Activated T-cell treated with anti-CD3 and anti-CD28 coated beads, Interleukin-2, amount 50 U/mL, for 24 hours (primary cell): ENCODE results near the gene TMEM217.
A peak's percentile ranks its signal among the peaks of the same experiment; 100 is the strongest.

ENCODE experiments used
- DNase-seq: peaks from one replicate; pipeline ENCODE4 v3.0.0-alpha.2; 2020
- H3K27ac Mint-ChIP-seq: 2 replicates; pipeline ENCODE4 v1.8.0; 2020; ENCODE audit warnings: mild to moderate bottlenecking, mixed read lengths
- H3K27me3 Mint-ChIP-seq: 2 replicates; pipeline ENCODE4 v1.8.0; 2020; ENCODE audit warnings: mixed read lengths
- H3K36me3 Mint-ChIP-seq: 2 replicates; pipeline ENCODE4 v1.8.0; 2020; ENCODE audit warnings: low read depth, mixed read lengths
- H3K4me1 Mint-ChIP-seq: 2 replicates; pipeline ENCODE4 v1.8.0; 2020; ENCODE audit warnings: low read depth, mixed read lengths
- H3K4me3 Mint-ChIP-seq: 2 replicates; pipeline ENCODE4 v1.8.0; 2020; ENCODE audit warnings: mild to moderate bottlenecking, moderate library complexity, mixed read lengths
- H3K9me3 Mint-ChIP-seq: 2 replicates; pipeline ENCODE4 v1.8.0; 2020; ENCODE audit warnings: mixed read lengths

Gene TMEM217

GRCh38 chr6:37222125-37222967 is 35.6 kb downstream of the TMEM217 start:
- Mint-ChIP-seq H3K36me3 (no peaks in the 10 kb centered on the region), H3K4me1 (peaks cover 17% of the 10 kb centered on the region), H3K27me3 (no peaks in the 10 kb centered on the region), H3K9me3 (no peaks in the 10 kb centered on the region), H3K4me3 (peak overlapping the region; percentile 78), H3K27ac (peak overlapping the region; percentile 41)
- DNase-seq: peak; percentile 81

- Mint-ChIP-seq H3K4me3 (peak overlapping the region; percentile 78), H3K9me3 (no peaks in the 10 kb centered on the region), H3K36me3 (no peaks in the 10 kb centered on the region), H3K27me3 (no peaks in the 10 kb centered on the region), H3K27ac (peak overlapping the region; percentile 41), H3K4me1 (peaks cover 19% of the 10 kb centered on the region)
- no peak for DNase-seq
Measured at GRCh38 chr6:37221585-37222124, 36.3 kb downstream of the TMEM217 start.

GRCh38 chr6:37218511-37218910 is 39.4 kb downstream of the TMEM217 start:
- peaks cover 19% of the 10 kb centered on the region for H3K4me1 Mint-ChIP-seq
- no peaks in the 10 kb centered on the region for H3K27me3 Mint-ChIP-seq
- H3K9me3 Mint-ChIP-seq: no peaks in the 10 kb centered on the region
- no peak for DNase-seq
- H3K27ac Mint-ChIP-seq: no peak overlapping the region
- H3K36me3 Mint-ChIP-seq: no peaks in the 10 kb centered on the region
- H3K4me3 Mint-ChIP-seq: no peak overlapping the region

- no peaks in the 10 kb centered on the region for H3K27me3 Mint-ChIP-seq
- peaks cover 18% of the 10 kb centered on the region for H3K4me1 Mint-ChIP-seq
- H3K9me3 Mint-ChIP-seq: no peaks in the 10 kb centered on the region
- DNase-seq: no peak
- no peak overlapping the region for H3K4me3 Mint-ChIP-seq
- no peaks in the 10 kb centered on the region for H3K36me3 Mint-ChIP-seq
- H3K27ac Mint-ChIP-seq: peak overlapping the region; percentile 12
Measured at GRCh38 chr6:37218061-37218460, 39.9 kb downstream of the TMEM217 start.

- no peak overlapping the region for H3K27ac Mint-ChIP-seq
- peaks cover 34% of the 10 kb centered on the region for H3K4me1 Mint-ChIP-seq
- no peak for DNase-seq
- no peaks in the 10 kb centered on the region for H3K27me3 Mint-ChIP-seq
- H3K9me3 Mint-ChIP-seq: no peaks in the 10 kb centered on the region
- no peak overlapping the region for H3K4me3 Mint-ChIP-seq
- H3K36me3 Mint-ChIP-seq: no peaks in the 10 kb centered on the region
Measured at GRCh38 chr6:37212268-37212667, 45.7 kb downstream of the TMEM217 start.

GRCh38 chr6:37210313-37210968 is 47.5 kb downstream of the TMEM217 start:
- H3K9me3 Mint-ChIP-seq: no peaks in the 10 kb centered on the region
- H3K27ac Mint-ChIP-seq: peak overlapping the region; percentile 85
- peaks cover 48% of the 10 kb centered on the region for H3K4me1 Mint-ChIP-seq

GRCh38 chr6:37209461-37210205 is 48.3 kb downstream of the TMEM217 start:
- H3K36me3 Mint-ChIP-seq: no peaks in the 10 kb centered on the region
- no peak overlapping the region for H3K4me3 Mint-ChIP-seq
- peak; percentile 61 for DNase-seq
- no peaks in the 10 kb centered on the region for H3K9me3 Mint-ChIP-seq
- H3K27ac Mint-ChIP-seq: peak overlapping the region; percentile 85
- no peaks in the 10 kb centered on the region for H3K27me3 Mint-ChIP-seq
- H3K4me1 Mint-ChIP-seq: peaks cover 54% of the 10 kb centered on the region

More at GRCh38 chr6:37210313-37210968, 47.5 kb downstream of the TMEM217 start:
- DNase-seq: peak; percentile 67
- H3K4me3 Mint-ChIP-seq: no peak overlapping the region
- H3K36me3 Mint-ChIP-seq: no peaks in the 10 kb centered on the region
- H3K27me3 Mint-ChIP-seq: no peaks in the 10 kb centered on the region

GRCh38 chr6:37208793-37209192 is 49.2 kb downstream of the TMEM217 start:
- Mint-ChIP-seq H3K9me3 (no peaks in the 10 kb centered on the region), H3K4me3 (no peak overlapping the region), H3K27ac (no peak overlapping the region), H3K4me1 (peaks cover 61% of the 10 kb centered on the region), H3K36me3 (no peaks in the 10 kb centered on the region), H3K27me3 (no peaks in the 10 kb centered on the region)
- DNase-seq: no peak

- H3K27me3 Mint-ChIP-seq: no peaks in the 10 kb centered on the region
- peak overlapping the region; percentile 50 for H3K27ac Mint-ChIP-seq
- peak; percentile 93 for DNase-seq
- H3K36me3 Mint-ChIP-seq: no peaks in the 10 kb centered on the region
- no peaks in the 10 kb centered on the region for H3K9me3 Mint-ChIP-seq
- H3K4me1 Mint-ChIP-seq: peaks cover 68% of the 10 kb centered on the region
- no peak overlapping the region for H3K4me3 Mint-ChIP-seq
Measured at GRCh38 chr6:37207903-37208456, 50.0 kb downstream of the TMEM217 start.

- DNase-seq: no peak
- H3K4me3 Mint-ChIP-seq: no peak overlapping the region
- H3K27me3 Mint-ChIP-seq: no peaks in the 10 kb centered on the region
- H3K4me1 Mint-ChIP-seq: peaks cover 82% of the 10 kb centered on the region
- peak overlapping the region; percentile 42 for H3K27ac Mint-ChIP-seq
- no peaks in the 10 kb centered on the region for H3K36me3 Mint-ChIP-seq
- H3K9me3 Mint-ChIP-seq: no peaks in the 10 kb centered on the region
Measured at GRCh38 chr6:37206622-37207021, 51.3 kb downstream of the TMEM217 start.

GRCh38 chr6:37205997-37206340 is 52.0 kb downstream of the TMEM217 start:
- H3K27ac Mint-ChIP-seq: peak overlapping the region; percentile 91
- H3K4me3 Mint-ChIP-seq: no peak overlapping the region
- no peaks in the 10 kb centered on the region for H3K36me3 Mint-ChIP-seq
- no peak for DNase-seq
- no peaks in the 10 kb centered on the region for H3K27me3 Mint-ChIP-seq
- no peaks in the 10 kb centered on the region for H3K9me3 Mint-ChIP-seq
- peaks cover 85% of the 10 kb centered on the region for H3K4me1 Mint-ChIP-seq

- peak overlapping the region; percentile 91 for H3K27ac Mint-ChIP-seq
- H3K4me1 Mint-ChIP-seq: peaks cover 86% of the 10 kb centered on the region
- H3K4me3 Mint-ChIP-seq: peak overlapping the region; percentile 38
- H3K27me3 Mint-ChIP-seq: no peaks in the 10 kb centered on the region
- no peaks in the 10 kb centered on the region for H3K9me3 Mint-ChIP-seq
- peak; percentile 56 for DNase-seq
- no peaks in the 10 kb centered on the region for H3K36me3 Mint-ChIP-seq
Measured at GRCh38 chr6:37205175-37205996, 52.6 kb downstream of the TMEM217 start.

GRCh38 chr6:37204014-37204751 is 53.8 kb downstream of the TMEM217 start:
- Mint-ChIP-seq H3K9me3 (no peaks in the 10 kb centered on the region), H3K27me3 (no peaks in the 10 kb centered on the region), H3K36me3 (no peaks in the 10 kb centered on the region), H3K4me3 (no peak overlapping the region), H3K27ac (peak overlapping the region; percentile 44), H3K4me1 (peaks cover 76% of the 10 kb centered on the region)
- no peak for DNase-seq
